Panc1 (cell line): ENCODE data around the gene PYGO2.

ENCODE experiments used
- CTCF ChIP-seq: fragments of 450-650 bp; IDR thresholded peaks from 2 replicates; pipeline ENCODE4 v1.5.1; 2017; ENCODE audit warnings: mild to moderate bottlenecking
- REST ChIP-seq, 2 experiments: IDR thresholded peaks; 2 replicates each; pipeline ENCODE4 v1.6.1; 2011 to 2012; ENCODE audit warnings: low read depth in 2 of 2, control low read depth in 1 of 2, low read length in 1 of 2, mild to moderate bottlenecking in 1 of 2, moderate library complexity in 1 of 2; ENCODE audit not compliant: insufficient read depth in 1 of 2
- TCF7L2 ChIP-seq: IDR thresholded peaks from 2 replicates; pipeline ENCODE4 v1.6.1; 2011; ENCODE audit warnings: mild to moderate bottlenecking, low read depth, low read length, inconsistent platforms

DNA sequence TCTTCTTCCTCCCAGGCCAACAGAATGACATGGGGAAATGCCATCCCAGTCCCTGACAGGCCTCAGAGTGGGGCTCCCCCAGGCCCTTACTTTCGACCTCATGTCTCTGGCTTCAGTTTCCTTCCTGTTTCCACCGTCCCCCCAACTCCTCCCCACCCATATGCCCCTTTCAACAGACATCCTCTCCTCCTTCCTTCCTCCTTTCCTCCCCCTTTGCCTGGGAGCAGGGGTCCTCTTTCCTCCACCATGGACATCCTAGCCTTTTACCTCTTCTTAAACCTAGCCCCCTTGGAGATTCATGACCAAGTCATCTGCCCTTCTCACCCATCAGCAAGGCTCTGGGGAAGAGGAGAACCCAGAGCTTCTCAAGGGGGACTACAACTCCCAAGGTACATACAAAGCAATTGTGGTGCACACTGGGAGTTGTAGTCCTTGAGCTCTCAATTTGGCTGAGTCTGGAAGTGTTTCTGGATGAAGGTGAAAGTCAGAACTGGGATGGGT lies 45.1 kb upstream of the PYGO2 start:
- TF ChIP-seq CTCF (no peak), REST (IDR thresholded peaks at IDR 0.05; ENCODE audit: insufficient read depth in 1 of 2, low read depth in 2 of 2, low read length in 1 of 2) (no peak), TCF7L2 (no peak)
